Thyroid gland (tissue), 4 donors: ENCODE measurements around the gene PXN.

ENCODE experiments used
- CTCF ChIP-seq, 6 experiments: fragments of 200-600 bp in 3 of 6; fragments of 450-650 bp in 3 of 6; sonication (generic) in 3 of 6; IDR thresholded peaks; one replicate each; pipeline ENCODE4 v1.5.1; 2016 to 2019; ENCODE audit warnings: antibody characterized with exemption in 6 of 6, mild to moderate bottlenecking in 2 of 6, inconsistent platforms in 1 of 6, moderate library complexity in 1 of 6
- POLR2A ChIP-seq, 2 donors: fragments of 450-650 bp; IDR thresholded peaks; one replicate each; pipeline ENCODE4 v1.6.1; 2017; ENCODE audit warnings: antibody characterized with exemption in 2 of 2, mild to moderate bottlenecking in 2 of 2, moderate library complexity in 1 of 2

GRCh38 chr12:120292661-120293531, 27.4 kb upstream of the PXN start, which contains the start of gene RNU4-1:
- TF ChIP-seq CTCF (IDR thresholded peaks at IDR 0.05): peak in 1 of 6 experiments; percentile 17
- TF ChIP-seq POLR2A (IDR thresholded peaks at IDR 0.05): peak; percentile 62 to 68
